T-helper 22 cell (primary cell): ENCODE results near the gene CFAP65.
A peak's percentile ranks its signal among the peaks of the same experiment; 100 is the strongest.

Experiments used
- DNase-seq: peaks from one replicate; pipeline ENCODE4 v3.0.0-alpha.2; 2020; ENCODE audit warnings: low read depth

The CFAP65 gene

GRCh38 chr2:219031005-219031738, 10.1 kb downstream of the CFAP65 start:
- no peak for DNase-seq

GRCh38 chr2:219030177-219030940, 11.0 kb downstream of the CFAP65 start:
- DNase-seq, result no peak

- peak; percentile 51 for DNase-seq
Observed at GRCh38 chr2:219029829-219030165, 11.5 kb downstream of the CFAP65 start.

GRCh38 chr2:219028996-219029828, 12.1 kb downstream of the CFAP65 start:
- no peak for DNase-seq

- DNase-seq, result no peak
Observed at GRCh38 chr2:219028141-219028540, 13.2 kb downstream of the CFAP65 start.

GRCh38 chr2:219027511-219028055, 13.7 kb downstream of the CFAP65 start:
- no peak for DNase-seq

GRCh38 chr2:219026946-219027345, 14.4 kb downstream of the CFAP65 start:
- DNase-seq, result no peak

GRCh38 chr2:219025637-219026585, 15.4 kb downstream of the CFAP65 start:
- DNase-seq, result no peak

- no peak for DNase-seq
Observed at GRCh38 chr2:219024059-219024458, 17.3 kb downstream of the CFAP65 start.

- DNase-seq, result no peak
Observed at GRCh38 chr2:219023045-219023605, 18.2 kb downstream of the CFAP65 start.

GRCh38 chr2:219022616-219023015, 18.7 kb downstream of the CFAP65 start:
- DNase-seq, result no peak

GRCh38 chr2:219022041-219022440, 19.3 kb downstream of the CFAP65 start:
- DNase-seq, result no peak

- no peak for DNase-seq
Observed at GRCh38 chr2:219021591-219021990, 19.7 kb downstream of the CFAP65 start.

- no peak for DNase-seq
Observed at GRCh38 chr2:219020604-219021365, 20.5 kb downstream of the CFAP65 start.

GRCh38 chr2:219019436-219019835, 21.9 kb downstream of the CFAP65 start:
- no peak for DNase-seq

- DNase-seq, result no peak
Observed at GRCh38 chr2:219018726-219019125, 22.6 kb downstream of the CFAP65 start.

- DNase-seq, result no peak
Observed at GRCh38 chr2:219018286-219018685, 23.0 kb downstream of the CFAP65 start.

- DNase-seq, result no peak
Observed at GRCh38 chr2:219017201-219017931, 23.9 kb downstream of the CFAP65 start.

- DNase-seq, result no peak
Observed at GRCh38 chr2:219016721-219017120, 24.6 kb downstream of the CFAP65 start.
